Left ventricle myocardium inferior (tissue), 1 donor: ENCODE measurements around the gene PUDP. TPM values are rescaled to one million over a fixed set of nuclear protein-coding genes. Genes with fewer than 3 reads are reported as not detected.
"Not testable (repeated sequence)": the region's sequence is repeated elsewhere in the genome, so short reads cannot be mapped to it uniquely, and the experiment has no call there.

Experiments
- DNase-seq: peaks from one replicate; pipeline ENCODE4 v3.0.0-alpha.2; 2020
- H3K27ac ChIP-seq: fragments of 200-600 bp; replicated peaks from 2 replicates; pipeline ENCODE4 v1.8.0; 2021
- H3K27me3 ChIP-seq: fragments of 200-600 bp; 2 replicates; pipeline ENCODE4 v1.8.0; 2021; ENCODE audit warnings: low read depth
- H3K36me3 ChIP-seq: fragments of 200-600 bp; 2 replicates; pipeline ENCODE4 v1.8.0; 2021
- H3K4me1 ChIP-seq: fragments of 200-600 bp; 2 replicates; pipeline ENCODE4 v1.8.0; 2021
- H3K4me3 ChIP-seq: fragments of 200-600 bp; 2 replicates; pipeline ENCODE4 v1.8.0; 2021; ENCODE audit warnings: mild to moderate bottlenecking, moderate library complexity
- H3K9me3 ChIP-seq: fragments of 200-600 bp; replicated peaks from 2 replicates; pipeline ENCODE4 v1.8.0; 2021
- CTCF ChIP-seq: fragments of 200-600 bp; IDR thresholded peaks from 2 replicates; pipeline ENCODE4 v1.8.0; 2021; ENCODE audit warnings: antibody characterized with exemption, mild to moderate bottlenecking, borderline replicate concordance
- intact Hi-C: fragments of 100-400 bp; cut with micrococcal nuclease; formaldehyde crosslinking; loops from one replicate; pipeline ENCODE4 v1.11.0; 2022
- total RNA-seq: library from RNA; stranded (reverse); fragmentation: NEBNext Ultra II Directional; extraction: Animal tissue kit (Norgen Biotek cat#: 25700); gene quantifications from one replicate; pipeline ENCODE4 v1.2.1, GENCODE V29; 2021
- donor health status: DM: no; HTN: yes; CAD: no; lungs with severe emphysema.

PUDP gene
- total RNA-seq, 1 donor from 2014 or later, result 27.1 TPM

- DNase-seq, result no peak
- intact Hi-C loops, result no loop called here
- no peak for TF ChIP-seq CTCF
- Histone ChIP-seq H3K36me3 (peaks cover 12% of the 10 kb centered on the region), H3K27me3 (no peaks in the 10 kb centered on the region), H3K9me3 (no peaks in the 10 kb centered on the region), H3K27ac (no peak overlapping the region), H3K4me1 (no peaks in the 10 kb centered on the region), H3K4me3 (no peak overlapping the region)
Observed at GRCh38 chrX:7100022-7100421, 47.9 kb downstream of the PUDP start.

DNA sequence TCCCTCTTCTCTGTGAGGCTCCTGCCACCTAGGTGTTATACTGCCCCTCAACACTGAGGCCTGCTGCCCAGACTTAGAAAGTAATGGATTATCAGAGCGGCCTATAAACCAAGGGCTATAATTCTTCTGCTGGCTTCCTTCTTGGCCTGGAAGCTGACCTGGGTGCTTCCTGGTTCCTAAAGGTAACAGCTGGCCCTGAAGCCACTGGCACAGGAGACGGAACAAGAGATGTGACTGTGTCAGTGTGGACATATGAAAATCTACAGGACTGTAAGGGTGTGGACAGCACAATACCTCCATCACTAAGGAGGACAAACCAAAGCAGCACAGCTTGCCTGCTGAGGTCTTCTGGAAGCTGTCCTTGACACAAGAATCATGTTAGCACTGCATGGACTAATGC is 52.3 kb downstream of the PUDP start:
- H3K9me3 ChIP-seq, H3K27me3 ChIP-seq, H3K27ac ChIP-seq, H3K4me1 ChIP-seq, DNase-seq, H3K4me3 ChIP-seq, intact Hi-C loops, H3K36me3 ChIP-seq: not testable (repeated sequence)

DNA sequence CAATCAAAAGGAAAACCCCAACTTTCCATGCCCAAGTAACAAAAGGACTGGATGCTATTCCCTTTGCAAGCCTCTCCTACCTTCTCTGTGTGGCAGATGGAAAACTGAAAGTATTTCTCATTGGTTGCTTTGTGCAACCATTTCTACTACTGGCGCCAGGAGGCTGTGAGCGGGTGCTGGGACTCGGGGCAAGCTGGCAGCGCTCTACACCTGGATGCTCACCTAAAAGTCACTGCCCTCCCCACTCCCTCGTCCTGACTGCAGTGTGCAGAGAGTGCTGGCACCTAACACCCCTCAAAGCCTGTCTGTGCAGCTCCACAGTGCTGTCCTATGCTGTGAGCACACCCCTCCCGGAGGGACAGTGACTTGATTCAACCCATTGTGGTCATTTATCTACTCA is 54.6 kb downstream of the PUDP start:
- Histone ChIP-seq H3K36me3 (no peaks in the 10 kb centered on the region), H3K27ac (no peak overlapping the region), H3K9me3 (no peaks in the 10 kb centered on the region), H3K4me1 (no peaks in the 10 kb centered on the region), H3K4me3 (no peak overlapping the region), H3K27me3 (no peaks in the 10 kb centered on the region)
- no peak for TF ChIP-seq CTCF
- intact Hi-C loops, result no loop called here
- no peak for DNase-seq

DNA sequence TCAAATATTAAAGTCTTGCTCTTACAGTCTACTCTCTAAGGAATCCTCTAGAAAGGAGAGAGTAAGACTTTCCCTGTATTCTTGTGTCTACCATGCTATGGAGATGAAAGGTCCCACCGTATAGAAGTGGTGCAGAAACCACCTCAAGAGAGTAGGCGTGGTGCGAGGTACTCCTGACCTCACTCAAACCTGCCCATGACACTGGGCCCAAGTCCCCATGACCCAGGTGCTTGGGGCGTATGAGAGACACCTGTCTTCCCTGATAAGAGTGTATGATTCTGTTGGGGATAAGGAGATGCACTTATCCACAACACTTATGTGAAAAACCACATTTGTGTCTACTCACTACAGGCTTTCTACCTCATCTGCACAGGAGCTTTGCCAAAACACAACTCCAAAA is 55.4 kb downstream of the PUDP start:
- DNase-seq, result no peak
- H3K9me3 ChIP-seq, result no peaks in the 10 kb centered on the region
- no peaks in the 10 kb centered on the region for H3K4me1 ChIP-seq
- H3K27ac ChIP-seq, result no peak overlapping the region
- no peak for TF ChIP-seq CTCF
- intact Hi-C loops, result no loop called here
- H3K27me3 ChIP-seq, result no peaks in the 10 kb centered on the region
- no peaks in the 10 kb centered on the region for H3K36me3 ChIP-seq
- no peak overlapping the region for H3K4me3 ChIP-seq

- H3K4me1 ChIP-seq, result no peaks in the 10 kb centered on the region
- intact Hi-C loops, result no loop called here
- TF ChIP-seq CTCF, result no peak
- DNase-seq, result no peak
- no peaks in the 10 kb centered on the region for H3K27me3 ChIP-seq
- H3K9me3 ChIP-seq, result no peaks in the 10 kb centered on the region
- H3K36me3 ChIP-seq, result no peaks in the 10 kb centered on the region
- H3K27ac ChIP-seq, result no peak overlapping the region
- H3K4me3 ChIP-seq, result no peak overlapping the region
Observed at GRCh38 chrX:7091923-7092322, 56.0 kb downstream of the PUDP start.

GRCh38 chrX:7090641-7091040 is 57.3 kb downstream of the PUDP start:
- Histone ChIP-seq H3K27me3 (no peaks in the 10 kb centered on the region), H3K9me3 (no peaks in the 10 kb centered on the region), H3K36me3 (no peaks in the 10 kb centered on the region), H3K4me1 (no peaks in the 10 kb centered on the region), H3K4me3 (no peak overlapping the region), H3K27ac (no peak overlapping the region)
- no peak for DNase-seq
- no peak for TF ChIP-seq CTCF
- intact Hi-C loops, result no loop called here
